Measurements from ENCODE around the gene ZBTB8A.
"Not testable (repeated sequence)": the region's sequence is repeated elsewhere in the genome, so short reads cannot be mapped to it uniquely, and the experiment has no call there.

ZBTB8A gene

GRCh38 chr1:32539584-32540571 lies 651 bp downstream of the ZBTB8A start:
- DNase-seq, result peak; percentile 65

GRCh38 chr1:32540605-32541004 lies 1.4 kb downstream of the ZBTB8A start:
- peak; percentile 13 for DNase-seq

GRCh38 chr1:32541064-32541566 lies 1.9 kb downstream of the ZBTB8A start:
- DNase-seq, result no peak

- DNase-seq, result no peak
Observed at GRCh38 chr1:32546611-32547010, 7.4 kb downstream of the ZBTB8A start.

- no peak for DNase-seq
Observed at GRCh38 chr1:32549616-32550015, 10.4 kb downstream of the ZBTB8A start.

GRCh38 chr1:32554288-32554687 lies 15.1 kb downstream of the ZBTB8A start:
- DNase-seq, result no peak

GRCh38 chr1:32557035-32557434 lies 17.8 kb downstream of the ZBTB8A start:
- DNase-seq, result not testable (repeated sequence)

- DNase-seq, result no peak
Observed at GRCh38 chr1:32557812-32558211, 18.6 kb downstream of the ZBTB8A start.

- no peak for DNase-seq
Observed at GRCh38 chr1:32568929-32569328, 29.7 kb downstream of the ZBTB8A start.

GRCh38 chr1:32580348-32581017 lies 41.3 kb downstream of the ZBTB8A start:
- no peak for DNase-seq

GRCh38 chr1:32592943-32593342 lies 53.7 kb downstream of the ZBTB8A start:
- DNase-seq, result peak; percentile 51

GRCh38 chr1:32600034-32600433 lies 60.8 kb downstream of the ZBTB8A start:
- DNase-seq, result no peak

GRCh38 chr1:32605711-32606424 lies 66.6 kb downstream of the ZBTB8A start:
- no peak for DNase-seq

- DNase-seq, result no peak
Observed at GRCh38 chr1:32606565-32607371, 67.5 kb downstream of the ZBTB8A start.

GRCh38 chr1:32609180-32609579 lies 70.0 kb downstream of the ZBTB8A start:
- DNase-seq, result no peak

- no peak for DNase-seq
Observed at GRCh38 chr1:32611859-32612188, 72.6 kb downstream of the ZBTB8A start.

GRCh38 chr1:32612189-32612881 lies 73.1 kb downstream of the ZBTB8A start:
- peak; percentile 88 for DNase-seq

GRCh38 chr1:32613472-32613871 lies 74.2 kb downstream of the ZBTB8A start:
- DNase-seq, result no peak

- DNase-seq, result no peak
Observed at GRCh38 chr1:32618673-32619221, 79.5 kb downstream of the ZBTB8A start.

- DNase-seq, result no peak
Observed at GRCh38 chr1:32619701-32620485, 80.7 kb downstream of the ZBTB8A start.

- no peak for DNase-seq
Observed at GRCh38 chr1:32622205-32622604, 83.0 kb downstream of the ZBTB8A start.

Data from EL (cell line).